Suprapubic skin (tissue), 4 donors: ENCODE measurements around the gene DNAH8. TPM values are rescaled to one million over a fixed set of nuclear protein-coding genes. Genes with fewer than 3 reads are reported as not detected.

Experiments used
- DNase-seq, 2 donors: peaks; one replicate each; pipeline ENCODE4 v3.0.0-alpha.2; 2019; ENCODE audit warnings: low spot score in 2 of 2
- H3K27ac ChIP-seq: fragments of 200-600 bp; sonication (generic); one replicate; pipeline ENCODE4 v1.5.1; 2019
- H3K27me3 ChIP-seq: fragments of 200-600 bp; sonication (generic); one replicate; pipeline ENCODE4 v1.5.1; 2019
- H3K36me3 ChIP-seq: fragments of 200-600 bp; sonication (generic); one replicate; pipeline ENCODE4 v1.5.1; 2019
- H3K4me1 ChIP-seq: fragments of 200-600 bp; sonication (generic); one replicate; pipeline ENCODE4 v1.5.1; 2019
- H3K4me3 ChIP-seq: fragments of 200-600 bp; sonication (generic); one replicate; pipeline ENCODE4 v1.5.1; 2019; ENCODE audit warnings: mild to moderate bottlenecking
- H3K9me3 ChIP-seq: fragments of 200-600 bp; sonication (generic); one replicate; pipeline ENCODE4 v1.5.1; 2019
- EP300 ChIP-seq: sonication (generic); formaldehyde crosslinking; IDR thresholded peaks from one replicate; pipeline ENCODE4 v1.6.1; 2017; ENCODE audit warnings: antibody characterized with exemption
- POLR2A ChIP-seq, 2 donors: fragments of 450-650 bp; IDR thresholded peaks; one replicate each; pipeline ENCODE4 v1.6.1; 2017; ENCODE audit warnings: antibody characterized with exemption in 2 of 2, mild to moderate bottlenecking in 2 of 2, moderate library complexity in 2 of 2
- POLR2AphosphoS5 ChIP-seq, 3 donors: sonication (generic); formaldehyde crosslinking; IDR thresholded peaks; one replicate each; pipeline ENCODE4 v1.6.1; 2017; ENCODE audit warnings: antibody characterized with exemption in 3 of 3
- WGBS: methylation state at CpG from one replicate; pipeline ENCODE4 v1.1.5; 2018; 5-methylcytosine and 5-hydroxymethylcytosine counted together
- total RNA-seq, 4 donors: library from RNA; depleted of rRNA; stranded (reverse); fragments of >200 nt; gene quantifications; one replicate each; pipeline ENCODE4 v1.1.0, GENCODE V29; 2016
- TF ChIP-seq, protein P1 (sequence below), 2 donors: fragments of 200-600 bp in 1 of 2; fragments of 450-650 bp in 1 of 2; sonication (generic) in 1 of 2; IDR thresholded peaks; one replicate each; pipeline ENCODE4 v1.5.1; 2016 to 2019; ENCODE audit warnings: antibody characterized with exemption in 2 of 2, mild to moderate bottlenecking in 1 of 2, moderate library complexity in 1 of 2

Gene DNAH8
- total RNA-seq, 4 donors from 2014 or later = 0.04 to 0.23 (median 0.08) TPM; not detected in 1

DNA sequence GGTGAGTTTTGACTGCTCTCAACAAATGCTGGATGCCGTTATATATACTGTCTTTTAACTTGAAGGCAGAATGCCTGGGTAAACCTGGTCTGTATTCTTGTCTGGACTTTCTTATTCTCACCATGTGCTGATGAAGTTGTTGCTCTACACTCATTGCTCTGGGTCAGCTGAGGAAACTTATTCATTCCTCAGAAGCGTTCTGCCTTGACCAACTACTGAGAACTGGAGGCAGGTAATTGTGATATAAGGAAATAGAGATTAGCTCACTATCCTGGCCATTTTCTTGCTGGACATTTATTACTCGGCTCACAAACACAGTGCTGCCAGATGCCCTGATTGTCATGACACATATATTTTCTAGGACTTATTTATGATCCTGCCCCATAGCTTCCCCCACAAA lies 103.6 kb downstream of the DNAH8 start:
- Histone ChIP-seq H3K4me3 (no peak overlapping the region), H3K36me3 (no peaks in the 10 kb centered on the region), H3K9me3 (no peaks in the 10 kb centered on the region), H3K27me3 (peaks cover 28% of the 10 kb centered on the region), H3K4me1 (no peaks in the 10 kb centered on the region), H3K27ac (no peak overlapping the region)
- no peak for DNase-seq
- TF ChIP-seq POLR2A (IDR thresholded peaks at IDR 0.05) = no peak
- TF ChIP-seq POLR2AphosphoS5 (IDR thresholded peaks at IDR 0.05) = no peak
- TF ChIP-seq, protein P1, sequence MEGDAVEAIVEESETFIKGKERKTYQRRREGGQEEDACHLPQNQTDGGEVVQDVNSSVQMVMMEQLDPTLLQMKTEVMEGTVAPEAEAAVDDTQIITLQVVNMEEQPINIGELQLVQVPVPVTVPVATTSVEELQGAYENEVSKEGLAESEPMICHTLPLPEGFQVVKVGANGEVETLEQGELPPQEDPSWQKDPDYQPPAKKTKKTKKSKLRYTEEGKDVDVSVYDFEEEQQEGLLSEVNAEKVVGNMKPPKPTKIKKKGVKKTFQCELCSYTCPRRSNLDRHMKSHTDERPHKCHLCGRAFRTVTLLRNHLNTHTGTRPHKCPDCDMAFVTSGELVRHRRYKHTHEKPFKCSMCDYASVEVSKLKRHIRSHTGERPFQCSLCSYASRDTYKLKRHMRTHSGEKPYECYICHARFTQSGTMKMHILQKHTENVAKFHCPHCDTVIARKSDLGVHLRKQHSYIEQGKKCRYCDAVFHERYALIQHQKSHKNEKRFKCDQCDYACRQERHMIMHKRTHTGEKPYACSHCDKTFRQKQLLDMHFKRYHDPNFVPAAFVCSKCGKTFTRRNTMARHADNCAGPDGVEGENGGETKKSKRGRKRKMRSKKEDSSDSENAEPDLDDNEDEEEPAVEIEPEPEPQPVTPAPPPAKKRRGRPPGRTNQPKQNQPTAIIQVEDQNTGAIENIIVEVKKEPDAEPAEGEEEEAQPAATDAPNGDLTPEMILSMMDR (IDR thresholded peaks at IDR 0.05) = no peak
- TF ChIP-seq EP300 = no peak
- 42% methylated on average over 3 of the region's 3 CpGs for WGBS

DNA sequence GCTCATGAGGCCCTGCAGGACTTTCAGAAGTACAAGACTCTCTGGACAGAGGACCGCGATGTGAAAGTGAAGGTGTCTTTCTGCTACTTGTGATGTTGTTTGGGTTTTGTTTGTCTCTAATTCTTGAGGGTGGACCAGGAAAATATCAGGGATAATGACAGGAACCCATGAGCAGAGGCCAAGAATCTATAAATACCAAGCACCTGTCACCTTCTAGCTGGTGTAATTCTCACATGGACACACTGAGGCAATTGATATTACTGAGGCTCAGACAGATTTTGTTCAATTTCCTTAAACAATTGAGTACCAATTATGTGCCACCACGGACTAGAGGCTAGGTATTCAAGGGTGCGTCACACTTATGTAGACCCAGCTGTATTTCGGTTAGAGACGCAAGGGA lies 107.9 kb downstream of the DNAH8 start:
- Histone ChIP-seq H3K36me3 (no peaks in the 10 kb centered on the region), H3K4me1 (no peaks in the 10 kb centered on the region), H3K27ac (no peak overlapping the region), H3K4me3 (no peak overlapping the region), H3K9me3 (peaks cover 4% of the 10 kb centered on the region), H3K27me3 (peaks cover 12% of the 10 kb centered on the region)
- 87% methylated on average over 6 of the region's 6 CpGs for WGBS
- no peak for DNase-seq
- no peak for TF ChIP-seq POLR2AphosphoS5 (IDR thresholded peaks at IDR 0.05)
- TF ChIP-seq EP300 = no peak
- TF ChIP-seq, protein P1 (IDR thresholded peaks at IDR 0.05) = no peak
- no peak for TF ChIP-seq POLR2A (IDR thresholded peaks at IDR 0.05)

DNA sequence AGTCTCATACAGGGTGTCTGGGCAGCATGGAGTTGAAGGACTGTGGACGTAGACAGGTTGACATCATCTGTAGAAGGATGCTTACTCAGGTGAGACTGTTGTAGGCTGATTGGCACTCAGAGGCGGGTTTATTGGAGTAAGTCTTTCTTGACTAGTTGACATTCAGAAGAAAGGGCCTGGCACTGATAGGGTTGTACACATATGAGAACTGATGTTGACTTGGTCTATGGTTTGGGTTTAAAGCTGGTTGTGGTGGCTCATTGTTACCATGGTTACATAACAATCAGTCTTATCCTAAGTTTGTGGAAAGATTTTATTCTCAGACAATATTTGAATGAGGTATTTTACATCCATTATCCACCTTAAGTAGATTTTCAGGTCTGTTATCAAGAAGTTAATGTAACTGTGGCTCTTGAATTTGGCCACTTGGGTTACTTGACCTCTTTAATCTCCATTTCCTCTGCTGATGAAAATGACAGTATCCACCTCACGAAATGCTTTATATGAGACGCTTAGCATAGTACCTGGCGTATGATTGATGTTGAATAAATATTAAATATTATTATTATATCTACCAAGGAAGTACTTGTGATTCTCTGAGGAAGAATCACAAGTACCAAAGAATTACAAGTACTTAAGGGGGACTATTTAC lies 109.3 kb downstream of the DNAH8 start:
- WGBS = 95% methylated on average over 5 of the region's 5 CpGs
- H3K27ac ChIP-seq = no peak overlapping the region
- no peaks in the 10 kb centered on the region for H3K36me3 ChIP-seq
- DNase-seq = no peak
- no peak overlapping the region for H3K4me3 ChIP-seq
- H3K4me1 ChIP-seq = no peaks in the 10 kb centered on the region
- peaks cover 6% of the 10 kb centered on the region for H3K27me3 ChIP-seq
- peaks cover 4% of the 10 kb centered on the region for H3K9me3 ChIP-seq
- TF ChIP-seq EP300 (no peak), POLR2A (IDR thresholded peaks at IDR 0.05) (no peak), POLR2AphosphoS5 (IDR thresholded peaks at IDR 0.05) (no peak)
- TF ChIP-seq, protein P1 (IDR thresholded peaks at IDR 0.05) = no peak

DNA sequence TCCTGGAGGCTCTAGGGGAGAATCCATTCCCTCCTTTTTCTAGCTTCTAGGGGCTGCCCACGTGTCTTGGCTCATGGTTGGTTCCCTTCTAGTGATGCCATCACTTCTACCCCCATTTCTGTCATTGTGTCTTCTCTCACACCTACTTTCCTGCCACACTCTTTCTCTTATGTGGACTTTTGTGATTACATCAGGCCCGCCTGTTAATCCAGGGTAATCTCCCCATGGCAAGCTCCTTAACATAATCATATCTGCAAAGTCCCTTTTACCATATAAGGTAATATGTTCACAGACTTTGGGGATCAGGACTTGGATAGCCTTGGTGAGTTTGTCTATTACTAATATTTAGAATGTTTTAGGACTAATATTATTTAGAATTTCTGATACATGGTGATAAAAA lies 111.9 kb downstream of the DNAH8 start:
- peaks cover 4% of the 10 kb centered on the region for H3K9me3 ChIP-seq
- no peaks in the 10 kb centered on the region for H3K4me1 ChIP-seq
- no peaks in the 10 kb centered on the region for H3K36me3 ChIP-seq
- no peak overlapping the region for H3K4me3 ChIP-seq
- WGBS = 70% methylated on average over 2 of the region's 2 CpGs
- DNase-seq = no peak
- no peak for TF ChIP-seq POLR2AphosphoS5 (IDR thresholded peaks at IDR 0.05)
- no peak for TF ChIP-seq EP300
- no peak for TF ChIP-seq POLR2A (IDR thresholded peaks at IDR 0.05)
- TF ChIP-seq, protein P1 (IDR thresholded peaks at IDR 0.05) = no peak
- no peak overlapping the region for H3K27ac ChIP-seq
- no peaks in the 10 kb centered on the region for H3K27me3 ChIP-seq

DNA sequence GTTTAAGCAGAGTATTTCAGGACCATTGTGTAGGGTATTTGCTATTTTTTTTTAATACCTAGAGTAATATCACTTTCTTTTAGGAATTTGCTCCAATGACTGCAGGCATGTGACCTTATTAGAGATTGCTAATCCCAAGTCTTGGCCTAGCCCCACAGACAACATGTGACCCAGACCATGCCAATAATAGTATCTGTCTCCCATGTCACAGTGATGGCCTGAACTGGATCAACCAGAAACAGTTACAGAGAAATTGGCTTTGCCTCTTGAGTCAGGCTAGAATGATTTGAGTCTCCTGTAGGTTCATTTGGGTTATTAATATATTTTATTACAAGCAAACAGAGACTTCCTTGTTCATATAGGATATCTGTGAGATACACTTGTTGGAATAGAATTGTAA lies 116.8 kb downstream of the DNAH8 start:
- H3K9me3 ChIP-seq = peaks cover 2% of the 10 kb centered on the region
- no peak overlapping the region for H3K4me3 ChIP-seq
- TF ChIP-seq POLR2AphosphoS5 (IDR thresholded peaks at IDR 0.05) (no peak), EP300 (no peak), POLR2A (IDR thresholded peaks at IDR 0.05) (no peak)
- TF ChIP-seq, protein P1 (IDR thresholded peaks at IDR 0.05) = no peak
- no peak for DNase-seq
- no peaks in the 10 kb centered on the region for H3K36me3 ChIP-seq
- no peak overlapping the region for H3K27ac ChIP-seq
- H3K27me3 ChIP-seq = no peaks in the 10 kb centered on the region
- no peaks in the 10 kb centered on the region for H3K4me1 ChIP-seq
